IMR-90 (cell line): ENCODE measurements around the gene SLC35E2B. TPM values are rescaled to one million over a fixed set of nuclear protein-coding genes. Genes with fewer than 3 reads are reported as not detected.
"Not testable (repeated sequence)": the region's sequence is repeated elsewhere in the genome, so short reads cannot be mapped to it uniquely, and the experiment has no call there.

Source experiments
- ATAC-seq: fragments of 200-7000 bp; cut with Tn5 transposase; 2 replicates; pipeline ENCODE4 v1.9.1; 2020; ENCODE audit warnings: low read depth, mild to moderate bottlenecking, moderate library complexity
- BruUV-seq: library from RNA; stranded (reverse); fragments of 400-500 nt; replicated peaks from 2 replicates; lab custom pipeline; 2021; lab: Mats Ljungman, UMichigan
- CTCF ChIA-PET: fragments of 300-600 bp; formaldehyde crosslinking; extraction: SDS; loops from one replicate; lab custom pipeline; 2021; ENCODE audit warnings: antibody characterized with exemption; lab: Yijun Ruan, JAX
- POLR2A ChIA-PET: fragments of 300-600 bp; sonication (Branson Sonifier 250); formaldehyde crosslinking; loops from one replicate; lab custom pipeline; 2022; ENCODE audit warnings: antibody characterized with exemption; ENCODE audit not compliant: unreplicated experiment; lab: Charles Lee
- DNase-seq: peaks from one replicate; pipeline ENCODE4 v3.0.0; 2013
- H2AFZ ChIP-seq: replicated peaks from 2 replicates; pipeline ENCODE3; 2013; ENCODE audit warnings: low read length, mild to moderate bottlenecking; ENCODE audit not compliant: poor library complexity
- H2AK5ac ChIP-seq: 2 replicates; pipeline ENCODE4 v1.6.1; 2013; ENCODE audit warnings: low read depth, low read length, inconsistent platforms
- H2AK9ac ChIP-seq: replicated peaks from 2 replicates; pipeline ENCODE3; 2013; ENCODE audit warnings: mild to moderate bottlenecking, low read depth, low read length, moderate library complexity; ENCODE audit not compliant: poor library complexity
- H2BK120ac ChIP-seq: 2 replicates; pipeline ENCODE4 v1.6.1; 2013; ENCODE audit warnings: low read depth, low read length, inconsistent platforms
- H2BK15ac ChIP-seq: 3 replicates; pipeline ENCODE4 v1.6.1; 2013; ENCODE audit warnings: low read depth, low read length, inconsistent platforms
- H2BK20ac ChIP-seq: 2 replicates; pipeline ENCODE4 v1.6.1; 2013; ENCODE audit warnings: low read depth, mild to moderate bottlenecking, inconsistent platforms, low read length, moderate library complexity
- H2BK5ac ChIP-seq: 2 replicates; pipeline ENCODE4 v1.6.1; 2013; ENCODE audit warnings: mild to moderate bottlenecking, low read depth, low read length, inconsistent platforms; ENCODE audit not compliant: poor library complexity, severe bottlenecking
- H3K14ac ChIP-seq: replicated peaks from 2 replicates; pipeline ENCODE4 v1.6.1; 2013; ENCODE audit warnings: low read depth, low read length, inconsistent platforms
- H3K18ac ChIP-seq: 2 replicates; pipeline ENCODE4 v1.6.1; 2013; ENCODE audit warnings: low read depth, low read length, control low read depth
- H3K23ac ChIP-seq: 2 replicates; pipeline ENCODE4 v1.6.1; 2013; ENCODE audit warnings: low read depth, low read length, inconsistent platforms
- H3K27ac ChIP-seq: 2 replicates; pipeline ENCODE4 v1.5.1; 2013; ENCODE audit warnings: mild to moderate bottlenecking, control low read depth, low read length; ENCODE audit not compliant: insufficient read depth
- H3K27me3 ChIP-seq: 2 replicates; pipeline ENCODE4 v1.6.1; 2013; ENCODE audit warnings: low read length; ENCODE audit not compliant: control insufficient read depth, insufficient read depth
- H3K36me3 ChIP-seq: 2 replicates; pipeline ENCODE4 v1.6.1; 2013; ENCODE audit warnings: low read length, mixed read lengths; ENCODE audit not compliant: control insufficient read depth, insufficient read depth
- H3K4ac ChIP-seq: 2 replicates; pipeline ENCODE4 v1.6.1; 2013; ENCODE audit warnings: low read depth, low read length, inconsistent platforms
- H3K4me1 ChIP-seq: 2 replicates; pipeline ENCODE4 v1.6.1; 2013; ENCODE audit warnings: low read length, mixed read lengths; ENCODE audit not compliant: control insufficient read depth, insufficient read depth
- H3K4me2 ChIP-seq: 2 replicates; pipeline ENCODE4 v1.6.1; 2013; ENCODE audit warnings: low read depth, mild to moderate bottlenecking, control low read depth, low read length, moderate library complexity
- H3K4me3 ChIP-seq: 2 replicates; pipeline ENCODE4 v1.5.1; 2013; ENCODE audit warnings: low read depth, mild to moderate bottlenecking, control low read depth, low read length, moderate library complexity; ENCODE audit not compliant: insufficient read depth
- H3K56ac ChIP-seq: 2 replicates; pipeline ENCODE4 v1.6.1; 2013; ENCODE audit warnings: low read length, inconsistent platforms; ENCODE audit not compliant: insufficient read depth; ENCODE audit errors: extremely low read depth
- H3K79me1 ChIP-seq, 2 experiments: 2 replicates each; pipeline ENCODE4 v1.6.1; 2013; ENCODE audit warnings: low read length in 2 of 2, inconsistent platforms in 1 of 2, low read depth in 1 of 2
- H3K9ac ChIP-seq: 2 replicates; pipeline ENCODE4 v1.6.1; 2013; ENCODE audit warnings: low read depth, low read length, control low read depth
- H3K9me1 ChIP-seq: 2 replicates; pipeline ENCODE4 v1.6.1; 2013; ENCODE audit warnings: low read length, inconsistent platforms; ENCODE audit not compliant: insufficient read depth
- H3K9me3 ChIP-seq: 2 replicates; pipeline ENCODE4 v1.6.1; 2013; ENCODE audit warnings: low read length; ENCODE audit not compliant: control insufficient read depth, insufficient read depth
- H4K20me1 ChIP-seq: 2 replicates; pipeline ENCODE4 v1.6.1; 2013; ENCODE audit warnings: low read length, inconsistent platforms; ENCODE audit not compliant: insufficient read depth
- H4K5ac ChIP-seq: 2 replicates; pipeline ENCODE4 v1.6.1; 2013; ENCODE audit warnings: mild to moderate bottlenecking, low read depth, low read length, control low read depth
- H4K8ac ChIP-seq, 2 experiments: 2 replicates each; pipeline ENCODE4 v1.6.1; 2013; ENCODE audit warnings: low read depth in 2 of 2, low read length in 2 of 2, control low read depth in 1 of 2, inconsistent platforms in 1 of 2
- H4K91ac ChIP-seq: 2 replicates; pipeline ENCODE4 v1.6.1; 2013; ENCODE audit warnings: low read depth, low read length, inconsistent platforms; ENCODE audit not compliant: insufficient read depth
- WGBS, 2 experiments: methylation state at CpG; one replicate each; pipeline versions ENCODE4 v1.1.5 to v1.1.7; 2013; ENCODE audit warnings: missing lambda C conversion rate in 2 of 2; ENCODE audit not compliant: insufficient read length in 1 of 2; ENCODE audit errors: extremely low coverage in 2 of 2; 5-methylcytosine and 5-hydroxymethylcytosine counted together
- dilution Hi-C: fragments of 300-500 bp; cut with HindIII; formaldehyde crosslinking; loops from one replicate; pipeline ENCODE4 v1.14.3; 2018; ENCODE audit warnings: low sequenced_read_pairs; ENCODE audit not compliant: unreplicated experiment
- in situ Hi-C: fragments of 300-500 bp; cut with MboI; formaldehyde crosslinking; loops from 3 replicates; pipeline ENCODE4 v1.14.3; 2019; ENCODE audit warnings: low sequenced_read_pairs, inconsistent platforms, mixed read lengths
- intact Hi-C: fragments of 100-400 bp; cut with micrococcal nuclease; formaldehyde crosslinking; loops from 2 replicates; pipeline ENCODE4 v1.10.0; 2022
- polyA plus RNA-seq, 3 experiments: library from polyadenylated mRNA; depleted of rRNA; stranded (reverse); fragments of >200 nt; gene quantifications; 2 replicates each; pipeline ENCODE4 v1.2.3, GENCODE V29; 2012; ENCODE audit warnings: low replicate concordance in 1 of 3
- total RNA-seq: library from RNA; depleted of rRNA; stranded (reverse); fragments of >200 nt; gene quantifications from 2 replicates; pipeline ENCODE4 v1.2.3, GENCODE V29; 2012

The SLC35E2B gene
- total and polyA plus RNA-seq, 2 of the 4 experiments (the other 2 are of a cell fraction) = 14.9 to 30.2 TPM

DNA sequence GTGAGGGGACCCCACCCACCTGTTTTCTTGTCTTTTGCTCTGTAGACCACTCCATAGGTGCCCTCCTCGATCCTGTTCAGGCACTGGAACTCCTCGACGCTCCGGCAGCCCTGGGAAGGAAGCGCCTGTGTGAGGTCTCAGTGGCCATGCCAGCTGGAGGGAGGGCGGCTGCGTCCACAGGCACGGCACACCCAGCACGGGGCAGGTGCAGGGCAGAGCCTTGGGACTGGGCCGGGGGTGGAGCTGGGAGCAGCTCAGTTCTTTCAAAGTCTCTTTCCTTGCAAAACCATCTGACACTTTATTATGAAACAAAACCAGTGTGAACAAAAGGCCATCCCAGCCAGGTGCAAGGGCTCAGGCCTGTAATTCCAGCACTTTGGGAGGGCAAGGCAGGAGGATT lies 13.0 kb upstream of the SLC35E2B start:
- H3K18ac ChIP-seq, H3K14ac ChIP-seq, H2BK20ac ChIP-seq, H4K20me1 ChIP-seq, H4K91ac ChIP-seq, dilution Hi-C loops, BruUV-seq, H4K8ac ChIP-seq, intact Hi-C loops, H3K79me1 ChIP-seq, CTCF ChIA-PET, H4K5ac ChIP-seq, H3K27ac ChIP-seq, H2BK15ac ChIP-seq, H3K56ac ChIP-seq, H3K4me1 ChIP-seq, POLR2A ChIA-PET, H2BK5ac ChIP-seq, in situ Hi-C loops, H3K27me3 ChIP-seq, H2AFZ ChIP-seq, H3K9ac ChIP-seq, H2BK120ac ChIP-seq, H3K4me3 ChIP-seq, H3K4ac ChIP-seq, H3K9me3 ChIP-seq, H3K36me3 ChIP-seq, H3K4me2 ChIP-seq, ATAC-seq, H3K9me1 ChIP-seq, H2AK5ac ChIP-seq, H2AK9ac ChIP-seq, H3K23ac ChIP-seq, DNase-seq: not testable (repeated sequence)
- no CpG with 5 or more reads among the region's 10 CpGs for WGBS, 2 experiments

DNA sequence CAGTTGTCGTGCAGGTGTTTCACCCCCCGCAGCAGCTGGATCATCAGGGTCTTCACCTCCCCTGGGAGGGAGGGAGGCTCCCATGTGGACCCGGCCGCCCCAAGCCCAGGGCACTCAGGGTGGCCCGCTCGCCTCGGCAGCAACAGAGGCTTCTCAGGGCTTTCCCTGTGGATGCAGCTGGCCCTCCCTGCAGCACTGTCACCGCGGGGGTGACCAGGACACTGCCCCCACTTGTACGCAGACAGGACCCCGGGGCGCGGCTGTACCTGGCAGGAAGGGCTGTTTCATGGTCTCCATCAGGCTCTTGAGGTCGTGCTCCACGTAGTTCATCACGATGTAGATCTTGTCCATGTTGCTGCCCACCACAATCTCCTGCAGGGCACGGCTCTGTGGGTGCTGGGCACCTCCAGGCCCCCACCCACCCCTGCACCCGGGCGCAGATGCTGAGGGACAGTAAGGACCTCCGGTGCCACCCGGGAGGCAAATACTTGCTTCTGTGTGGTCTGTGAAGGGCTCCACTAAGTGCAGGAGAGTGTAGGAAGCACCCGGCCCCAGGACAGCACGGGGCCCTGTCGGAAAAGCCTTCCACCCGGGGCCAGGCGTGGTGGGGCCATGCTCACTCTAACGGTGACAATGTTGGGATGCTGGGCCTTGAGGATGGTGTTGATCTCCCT lies 11.8 kb upstream of the SLC35E2B start:
- H2AK9ac ChIP-seq, CTCF ChIA-PET, intact Hi-C loops: not testable (repeated sequence)

More for the DNA sequence above, 11.8 kb upstream of the SLC35E2B start:
- H3K18ac ChIP-seq, H2AFZ ChIP-seq, POLR2A ChIA-PET, H3K23ac ChIP-seq, H3K4me2 ChIP-seq, H3K36me3 ChIP-seq, ATAC-seq, H2AK5ac ChIP-seq, H3K27ac ChIP-seq, H3K9me3 ChIP-seq, H2BK20ac ChIP-seq, H2BK15ac ChIP-seq, DNase-seq, H3K4ac ChIP-seq, H2BK120ac ChIP-seq, H3K4me1 ChIP-seq, H3K79me1 ChIP-seq, H3K27me3 ChIP-seq, H4K20me1 ChIP-seq, H4K5ac ChIP-seq, H3K4me3 ChIP-seq, H4K8ac ChIP-seq, H3K14ac ChIP-seq, H2BK5ac ChIP-seq, H3K56ac ChIP-seq, H4K91ac ChIP-seq, H3K9me1 ChIP-seq, dilution Hi-C loops, BruUV-seq, H3K9ac ChIP-seq, in situ Hi-C loops: not testable (repeated sequence)
- WGBS, 2 experiments = no CpG with 5 or more reads among the region's 27 CpGs
